Astrocyte (in vitro differentiated cells and primary cell): Measurements from ENCODE around the gene KCNMA1.

Experiments
- CTCF ChIP-seq: IDR thresholded peaks from 2 replicates; pipeline ENCODE4 v1.5.1; 2011; ENCODE audit warnings: low read depth, mild to moderate bottlenecking, inconsistent platforms, low read length, moderate library complexity; ENCODE audit not compliant: insufficient read depth
- EZH2 ChIP-seq: IDR thresholded peaks from 2 replicates; pipeline ENCODE4 v1.6.1; 2012; ENCODE audit warnings: mild to moderate bottlenecking, low read length, inconsistent platforms; ENCODE audit not compliant: insufficient read depth

GRCh38 chr10:77613476-77614130 is 24.0 kb downstream of the KCNMA1 start:
- TF ChIP-seq CTCF (no peak), EZH2 (no peak)
